ENCODE results near the gene SOWAHC.

The SOWAHC gene

GRCh38 chr2:109647636-109648035, 33.5 kb downstream of the SOWAHC start:
- H3K4me2 ChIP-seq: no peak overlapping the region
- no peak overlapping the region for H2AFZ ChIP-seq (ENCODE audit: low read depth)
- no peak overlapping the region for H3K9ac ChIP-seq
- TF ChIP-seq CTCF (conservative IDR thresholded peaks at IDR 0.05; ENCODE audit: low read depth, low read length): no peak
- H3K79me2 ChIP-seq (ENCODE audit: insufficient read depth, low read depth): no peaks in the 10 kb centered on the region
- H3K36me3 ChIP-seq (ENCODE audit: insufficient read depth): no peaks in the 10 kb centered on the region
- no peak overlapping the region for H3K27ac ChIP-seq
- H3K4me3 ChIP-seq (IDR thresholded peaks at IDR 0.05; ENCODE audit: insufficient read depth, low read depth, low read length): no peak overlapping the region
- H3K4me1 ChIP-seq (ENCODE audit: low read depth, poor library complexity, severe bottlenecking): peaks cover 7% of the 10 kb centered on the region
- H3K27me3 ChIP-seq (ENCODE audit: insufficient read depth, low read depth): no peaks in the 10 kb centered on the region
- no peaks in the 10 kb centered on the region for H4K20me1 ChIP-seq (ENCODE audit: insufficient read depth)

GRCh38 chr2:109648041-109648527, 33.9 kb downstream of the SOWAHC start:
- no peaks in the 10 kb centered on the region for H3K79me2 ChIP-seq (ENCODE audit: insufficient read depth, low read depth)
- peaks cover 7% of the 10 kb centered on the region for H3K4me1 ChIP-seq (ENCODE audit: low read depth, poor library complexity, severe bottlenecking)
- H4K20me1 ChIP-seq (ENCODE audit: insufficient read depth): no peaks in the 10 kb centered on the region
- H3K27ac ChIP-seq: no peak overlapping the region
- no peak overlapping the region for H3K4me3 ChIP-seq (IDR thresholded peaks at IDR 0.05; ENCODE audit: insufficient read depth, low read depth, low read length)
- H3K9ac ChIP-seq: no peak overlapping the region
- no peak for TF ChIP-seq CTCF (conservative IDR thresholded peaks at IDR 0.05; ENCODE audit: low read depth, low read length)
- H3K4me2 ChIP-seq: no peak overlapping the region
- no peaks in the 10 kb centered on the region for H3K36me3 ChIP-seq (ENCODE audit: insufficient read depth)
- no peaks in the 10 kb centered on the region for H3K27me3 ChIP-seq (ENCODE audit: insufficient read depth, low read depth)
- no peak overlapping the region for H2AFZ ChIP-seq (ENCODE audit: low read depth)

GRCh38 chr2:109649736-109650695, 35.9 kb downstream of the SOWAHC start:
- no peak for TF ChIP-seq CTCF (conservative IDR thresholded peaks at IDR 0.05; ENCODE audit: low read depth, low read length)
- H3K4me3 ChIP-seq (IDR thresholded peaks at IDR 0.05; ENCODE audit: insufficient read depth, low read depth, low read length): no peak overlapping the region
- H2AFZ ChIP-seq (ENCODE audit: low read depth): no peak overlapping the region
- H3K36me3 ChIP-seq (ENCODE audit: insufficient read depth): no peaks in the 10 kb centered on the region
- no peak overlapping the region for H3K27ac ChIP-seq
- no peaks in the 10 kb centered on the region for H3K4me1 ChIP-seq (ENCODE audit: low read depth, poor library complexity, severe bottlenecking)
- no peaks in the 10 kb centered on the region for H3K27me3 ChIP-seq (ENCODE audit: insufficient read depth, low read depth)
- H3K4me2 ChIP-seq: no peak overlapping the region
- no peaks in the 10 kb centered on the region for H4K20me1 ChIP-seq (ENCODE audit: insufficient read depth)
- H3K9ac ChIP-seq: no peak overlapping the region
- no peaks in the 10 kb centered on the region for H3K79me2 ChIP-seq (ENCODE audit: insufficient read depth, low read depth)

GRCh38 chr2:109654326-109655050, 40.3 kb downstream of the SOWAHC start:
- Histone ChIP-seq H3K36me3 (ENCODE audit: insufficient read depth) (no peaks in the 10 kb centered on the region), H3K4me3 (IDR thresholded peaks at IDR 0.05; ENCODE audit: insufficient read depth, low read depth, low read length) (no peak overlapping the region), H2AFZ (ENCODE audit: low read depth) (no peak overlapping the region), H3K9ac (no peak overlapping the region), H3K27ac (no peak overlapping the region), H4K20me1 (ENCODE audit: insufficient read depth) (no peaks in the 10 kb centered on the region), H3K27me3 (ENCODE audit: insufficient read depth, low read depth) (no peaks in the 10 kb centered on the region), H3K4me2 (no peak overlapping the region), H3K79me2 (ENCODE audit: insufficient read depth, low read depth) (no peaks in the 10 kb centered on the region), H3K4me1 (ENCODE audit: low read depth, poor library complexity, severe bottlenecking) (no peaks in the 10 kb centered on the region)
- no peak for TF ChIP-seq CTCF (conservative IDR thresholded peaks at IDR 0.05; ENCODE audit: low read depth, low read length)

All from KMS-11 (cell line).